Lung (tissue), 12 donors: ENCODE data around the gene MANEAL. TPM values are rescaled to one million over a fixed set of nuclear protein-coding genes. Genes with fewer than 3 reads are reported as not detected.

Experiments
- ATAC-seq: fragments of 200-7000 bp; cut with Tn5 transposase; one replicate; pipeline ENCODE4 v1.9.1; 2020; ENCODE audit warnings: moderate number of reproducible peaks; ENCODE audit not compliant: insufficient read depth, low FRiP score
- DNase-seq, 3 donors: peaks; one replicate each; pipeline ENCODE4 v3.0.0-alpha.2; 2013 to 2017
- H3K27ac ChIP-seq, 2 donors: one replicate each; pipeline ENCODE4 v1.5.1; 2013; ENCODE audit warnings: mild to moderate bottlenecking in 2 of 2, moderate library complexity in 2 of 2, control low read depth in 1 of 2, inconsistent platforms in 1 of 2, low read depth in 1 of 2, low read length in 1 of 2
- H3K27me3 ChIP-seq, 3 donors: one replicate each; pipeline ENCODE4 v1.5.1; 2013; ENCODE audit warnings: low read length in 2 of 3; ENCODE audit not compliant: control insufficient read depth in 3 of 3, insufficient read depth in 3 of 3
- H3K36me3 ChIP-seq, 4 donors: one replicate each; pipeline ENCODE4 v1.5.1; 2013; ENCODE audit warnings: low read length in 4 of 4, mild to moderate bottlenecking in 1 of 4, moderate library complexity in 1 of 4; ENCODE audit not compliant: control insufficient read depth in 4 of 4, insufficient read depth in 4 of 4
- H3K4me1 ChIP-seq, 5 donors: one replicate each; pipeline ENCODE4 v1.5.1; 2013; ENCODE audit warnings: low read length in 5 of 5, mild to moderate bottlenecking in 2 of 5, moderate library complexity in 1 of 5; ENCODE audit not compliant: control insufficient read depth in 5 of 5, insufficient read depth in 5 of 5
- H3K4me3 ChIP-seq: one replicate; pipeline ENCODE4 v1.5.1; 2013; ENCODE audit warnings: mild to moderate bottlenecking, control low read depth, moderate library complexity
- H3K9ac ChIP-seq, 2 donors: one replicate each; pipeline ENCODE4 v1.5.1; 2013; ENCODE audit warnings: low read length in 2 of 2, control low read depth in 1 of 2; ENCODE audit not compliant: insufficient read depth in 1 of 2
- H3K9me3 ChIP-seq, 4 donors: one replicate each; pipeline ENCODE4 v1.5.1; 2013; ENCODE audit warnings: low read length in 3 of 4, mild to moderate bottlenecking in 1 of 4, moderate library complexity in 1 of 4; ENCODE audit not compliant: control insufficient read depth in 4 of 4, insufficient read depth in 3 of 4
- WGBS, 2 donors: extraction: QIAGEN DNeasy Blood & Tissue Kit; methylation state at CpG; one replicate each; pipeline ENCODE4 v1.1.7; 2013; 5-methylcytosine and 5-hydroxymethylcytosine counted together
- polyA plus RNA-seq, 2 donors: library from polyadenylated mRNA; stranded (reverse); fragments of 200-250 nt; gene quantifications; one replicate each; pipeline ENCODE4 v1.2.1, GENCODE V29; 2013
- total RNA-seq, 2 donors: library from RNA; depleted of rRNA in 1 of 2; stranded (reverse); fragments of >200 nt in 1 of 2; gene quantifications; one replicate each; pipeline ENCODE4 v1.2.1, GENCODE V29; 2014 to 2021
- TF ChIP-seq, protein P1 (sequence below): IDR thresholded peaks from 2 replicates; pipeline ENCODE4 v1.5.1; 2012; ENCODE audit warnings: mild to moderate bottlenecking; ENCODE audit errors: control extremely low read depth, extremely low read depth
- donor health status: control.
- donor health status: control.
- donor health status: Bipolar disorder and iron deficiency.
- donor health status: healthy.
- donor health status: DM: yes; HTN: yes; CAD: no.

MANEAL gene
- total and polyA plus RNA-seq, 4 donors: 2.3 to 8.1 (median 3.4) TPM

DNA sequence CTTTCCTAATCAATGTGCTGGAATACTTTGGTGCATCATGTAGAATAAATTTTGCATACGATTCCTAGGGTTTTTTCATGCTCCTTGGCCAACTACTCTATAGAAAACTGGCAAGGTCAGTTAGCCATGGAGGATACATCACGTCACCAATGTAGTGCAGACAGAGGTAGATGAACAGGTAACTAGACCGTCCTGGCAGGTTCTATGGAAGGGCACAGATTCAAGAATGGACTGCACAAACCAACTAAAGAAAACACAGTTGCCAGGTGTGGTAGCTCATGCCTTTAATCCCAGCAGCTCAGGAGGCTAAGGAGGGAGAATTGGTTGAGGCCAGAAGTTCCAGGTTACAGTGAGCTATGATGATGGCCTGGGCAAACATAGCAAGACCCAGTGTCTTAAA lies 55.8 kb downstream of the MANEAL start:
- DNase-seq: no peak
- no peak for ATAC-seq
- Histone ChIP-seq H3K4me3 (no peak overlapping the region), H3K27me3 (no peaks in the 10 kb centered on the region), H3K27ac (no peak overlapping the region), H3K9ac (no peak overlapping the region), H3K36me3 (peaks cover 3 to 8% (median 4%) of the 10 kb centered on the region in 4 donors), H3K9me3 (no peaks in the 10 kb centered on the region), H3K4me1 (peaks cover 3 to 20% (median 11%) of the 10 kb centered on the region in 5 donors)
- TF ChIP-seq, protein P1, sequence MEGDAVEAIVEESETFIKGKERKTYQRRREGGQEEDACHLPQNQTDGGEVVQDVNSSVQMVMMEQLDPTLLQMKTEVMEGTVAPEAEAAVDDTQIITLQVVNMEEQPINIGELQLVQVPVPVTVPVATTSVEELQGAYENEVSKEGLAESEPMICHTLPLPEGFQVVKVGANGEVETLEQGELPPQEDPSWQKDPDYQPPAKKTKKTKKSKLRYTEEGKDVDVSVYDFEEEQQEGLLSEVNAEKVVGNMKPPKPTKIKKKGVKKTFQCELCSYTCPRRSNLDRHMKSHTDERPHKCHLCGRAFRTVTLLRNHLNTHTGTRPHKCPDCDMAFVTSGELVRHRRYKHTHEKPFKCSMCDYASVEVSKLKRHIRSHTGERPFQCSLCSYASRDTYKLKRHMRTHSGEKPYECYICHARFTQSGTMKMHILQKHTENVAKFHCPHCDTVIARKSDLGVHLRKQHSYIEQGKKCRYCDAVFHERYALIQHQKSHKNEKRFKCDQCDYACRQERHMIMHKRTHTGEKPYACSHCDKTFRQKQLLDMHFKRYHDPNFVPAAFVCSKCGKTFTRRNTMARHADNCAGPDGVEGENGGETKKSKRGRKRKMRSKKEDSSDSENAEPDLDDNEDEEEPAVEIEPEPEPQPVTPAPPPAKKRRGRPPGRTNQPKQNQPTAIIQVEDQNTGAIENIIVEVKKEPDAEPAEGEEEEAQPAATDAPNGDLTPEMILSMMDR: no peak
- 94 to 96% methylated on average over 3 of the region's 3 CpGs for WGBS, 2 donors

DNA sequence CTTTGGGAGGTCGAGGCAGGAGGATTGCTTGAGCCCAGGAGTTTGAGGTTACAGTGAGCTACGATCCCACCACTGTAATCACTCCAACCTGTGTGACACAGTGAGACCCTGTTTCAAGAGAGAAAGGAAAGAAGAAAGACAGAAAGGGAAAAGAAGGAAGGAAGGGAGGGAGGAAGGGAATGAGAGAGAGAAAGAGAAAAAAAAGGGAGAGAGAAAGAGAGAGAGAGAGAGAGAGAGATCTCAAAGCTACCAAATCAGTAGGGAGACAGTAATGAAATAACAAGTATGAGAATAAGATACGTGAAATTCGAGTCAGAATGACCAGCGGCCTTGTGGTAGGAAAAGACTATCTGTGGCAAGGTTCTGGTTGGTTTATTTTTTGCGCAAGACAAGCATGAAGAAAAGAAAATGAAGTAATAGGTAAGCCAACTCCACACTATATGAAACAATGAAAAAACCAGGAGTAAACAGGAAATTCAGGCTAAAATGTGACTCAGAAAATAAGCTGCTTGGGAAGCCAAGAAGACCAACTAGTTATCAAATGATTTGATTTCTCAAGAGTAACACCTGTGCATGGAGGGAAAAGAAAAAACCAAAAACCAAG lies 56.8 kb downstream of the MANEAL start:
- no peak overlapping the region for H3K27ac ChIP-seq
- no peak overlapping the region for H3K4me3 ChIP-seq
- no peaks in the 10 kb centered on the region for H3K27me3 ChIP-seq
- no peak overlapping the region for H3K9ac ChIP-seq
- TF ChIP-seq, protein P1: no peak
- DNase-seq (no peak), ATAC-seq (no peak)
- H3K9me3 ChIP-seq: no peaks in the 10 kb centered on the region
- WGBS, 2 donors: 41 to 78% methylated on average over 6 of the region's 6 CpGs
- peaks cover 3 to 13% (median 7%) of the 10 kb centered on the region in 4 donors for H3K36me3 ChIP-seq
- peaks cover 3 to 20% (median 11%) of the 10 kb centered on the region in 5 donors for H3K4me1 ChIP-seq

Other genes with a start within 250 kb of the MANEAL start
- 10 to 100 TPM; 14.2 to 22.4 TPM for gene SNIP1, start 239.6 kb upstream of the MANEAL start, total RNA-seq
- 1 to 10 TPM; 4.5 to 5.4 TPM for gene SNIP1, start 239.6 kb upstream of the MANEAL start, polyA plus RNA-seq
- 10 to 100 TPM; 20.8 to 48.5 TPM for gene DNALI1, start 236.9 kb upstream of the MANEAL start, total RNA-seq
- gene DNALI1, start 236.9 kb upstream of the MANEAL start, polyA plus RNA-seq: 10 to 100 TPM; 17.8 to 31.2 TPM
- gene GNL2, start 197.9 kb upstream of the MANEAL start, total RNA-seq: 10 to 100 TPM; 41.1 to 47.5 TPM
- 100 to 1,000 TPM in 1 of 2 donors, 10 to 100 TPM in 1; 39.3 to 148 TPM for gene GNL2, start 197.9 kb upstream of the MANEAL start, polyA plus RNA-seq
- gene RSPO1, start 159.0 kb upstream of the MANEAL start, total RNA-seq: 1 to 10 TPM in 1 of 2 donors, under 1 TPM in 1; 0.43 to 1.7 TPM
- gene RSPO1, start 159.0 kb upstream of the MANEAL start, polyA plus RNA-seq: 1 to 10 TPM in 1 of 2 donors, under 1 TPM in 1; 0.93 to 1.4 TPM
- 1 to 10 TPM in 1 of 2 donors, under 1 TPM in 1; 0.80 to 1.4 TPM for gene CDCA8, start 101.3 kb upstream of the MANEAL start, total RNA-seq
- gene CDCA8, start 101.3 kb upstream of the MANEAL start, polyA plus RNA-seq: 1 to 10 TPM; 1.8 to 2.2 TPM
- 1 to 10 TPM in 1 of 2 donors, not detected in 1; 1.7 TPM for gene EPHA10, start 28.7 kb upstream of the MANEAL start, total RNA-seq
- gene EPHA10, start 28.7 kb upstream of the MANEAL start, polyA plus RNA-seq: under 1 TPM; 0.20 to 0.26 TPM
- 10 to 100 TPM in 1 of 2 donors, 1 to 10 TPM in 1; 4.7 to 53.8 TPM for gene C1orf122, start 13.9 kb downstream of the MANEAL start, total RNA-seq
- 10 to 100 TPM; 26.9 to 70.2 TPM for gene C1orf122, start 13.9 kb downstream of the MANEAL start, polyA plus RNA-seq
- 10 to 100 TPM in 1 of 2 donors, 1 to 10 TPM in 1; 9.5 to 18.4 TPM for gene YRDC, start 14.4 kb downstream of the MANEAL start, total RNA-seq
- gene YRDC, start 14.4 kb downstream of the MANEAL start, polyA plus RNA-seq: 10 to 100 TPM; 11.8 to 26.2 TPM
- 10 to 100 TPM in 1 of 2 donors, 1 to 10 TPM in 1; 7.9 to 23.3 TPM for gene MTF1, start 65.7 kb downstream of the MANEAL start, total RNA-seq
- gene MTF1, start 65.7 kb downstream of the MANEAL start, polyA plus RNA-seq: 10 to 100 TPM in 1 of 2 donors, 1 to 10 TPM in 1; 2.6 to 13.6 TPM
- 10 to 100 TPM; 30.3 to 40.8 TPM for gene INPP5B, start 153.2 kb downstream of the MANEAL start, total RNA-seq
- gene INPP5B, start 153.2 kb downstream of the MANEAL start, polyA plus RNA-seq: 10 to 100 TPM in 1 of 2 donors, 1 to 10 TPM in 1; 9.2 to 24.1 TPM
- 10 to 100 TPM; 39.9 to 79.0 TPM for gene SF3A3, start 196.2 kb downstream of the MANEAL start, total RNA-seq
- 10 to 100 TPM; 19.1 to 30.6 TPM for gene SF3A3, start 196.2 kb downstream of the MANEAL start, polyA plus RNA-seq
- gene FHL3, start 211.7 kb downstream of the MANEAL start, total RNA-seq: 10 to 100 TPM in 1 of 2 donors, 1 to 10 TPM in 1; 10.0 to 26.0 TPM
- gene FHL3, start 211.7 kb downstream of the MANEAL start, polyA plus RNA-seq: 10 to 100 TPM; 21.8 to 33.1 TPM
- 10 to 100 TPM; 27.3 to 31.2 TPM for gene UTP11, start 218.9 kb downstream of the MANEAL start, total RNA-seq
- gene UTP11, start 218.9 kb downstream of the MANEAL start, polyA plus RNA-seq: 10 to 100 TPM; 31.0 to 33.7 TPM